GM12891 (cell line): ENCODE results near the gene ACTR5.

Source experiments
- POLR2A ChIP-seq: IDR thresholded peaks from 2 replicates; pipeline ENCODE4 v1.6.1; 2011; ENCODE audit warnings: low read depth, low read length, control low read depth
- TAF1 ChIP-seq: IDR thresholded peaks from 2 replicates; pipeline ENCODE4 v1.6.1; 2011; ENCODE audit warnings: low read depth, low read length, control low read depth

GRCh38 chr20:38735172-38735571 is 13.1 kb upstream of the ACTR5 start:
- no peak for TF ChIP-seq POLR2A
- no peak for TF ChIP-seq TAF1
